SU-DHL-6 (cell line): ENCODE measurements around the gene WDPCP.

ENCODE experiments used
- H2AFZ ChIP-seq: fragments of 200-600 bp; sonication (generic); 2 replicates; pipeline ENCODE4 v1.6.1; 2014; ENCODE audit warnings: low read depth, mild to moderate bottlenecking, moderate library complexity, mixed read lengths, antibody characterized with exemption, low read length; ENCODE audit not compliant: severe bottlenecking
- H3F3A ChIP-seq: fragments of 200-600 bp; shearing (Covaris generic); 2 replicates; pipeline ENCODE4 v1.6.0; 2016; ENCODE audit warnings: antibody characterized with exemption, mild to moderate bottlenecking; ENCODE audit not compliant: insufficient read depth
- H3K27ac ChIP-seq: fragments of 200-600 bp; sonication (generic); 2 replicates; pipeline ENCODE4 v1.5.1; 2016; ENCODE audit warnings: low read depth, mild to moderate bottlenecking, low read length, moderate library complexity, mixed read lengths
- H3K27me3 ChIP-seq: fragments of 200-600 bp; sonication (generic), shearing (Covaris generic); 2 replicates; pipeline ENCODE4 v1.6.0; 2014; ENCODE audit warnings: mild to moderate bottlenecking, low read length
- H3K36me3 ChIP-seq: fragments of 200-600 bp; sonication (generic); 2 replicates; pipeline ENCODE4 v1.6.1; 2014; ENCODE audit warnings: mild to moderate bottlenecking, low read length, mixed read lengths
- H3K4me2 ChIP-seq: fragments of 300-600, 200-600 bp; shearing (Covaris generic), sonication (generic); 2 replicates; pipeline ENCODE4 v1.6.0; 2014; ENCODE audit warnings: low read length, low read depth, mild to moderate bottlenecking; ENCODE audit not compliant: poor library complexity, severe bottlenecking
- H3K4me3 ChIP-seq: fragments of 200-600 bp; sonication (generic); 2 replicates; pipeline ENCODE4 v1.5.1; 2014; ENCODE audit warnings: antibody characterized with exemption, low read length, mild to moderate bottlenecking, mixed read lengths; ENCODE audit not compliant: insufficient read depth, poor library complexity, severe bottlenecking
- H3K79me2 ChIP-seq: fragments of 200-600 bp; sonication (generic); 2 replicates; pipeline ENCODE4 v1.6.1; 2014; ENCODE audit warnings: mild to moderate bottlenecking, low read length, moderate library complexity; ENCODE audit not compliant: insufficient read depth
- H3K9ac ChIP-seq: fragments of 200-600 bp; sonication (generic); 2 replicates; pipeline ENCODE4 v1.7.0; 2014; ENCODE audit warnings: mild to moderate bottlenecking, low read length
- H3K9me2 ChIP-seq: fragments of 200-600 bp; sonication (generic); replicated peaks from 2 replicates; pipeline ENCODE4 v1.6.1; 2014; ENCODE audit warnings: low read length; ENCODE audit not compliant: insufficient read depth
- H3K9me3 ChIP-seq: fragments of 200-600 bp; sonication (generic); 2 replicates; pipeline ENCODE4 v1.6.1; 2014; ENCODE audit warnings: low read length, mixed read lengths; ENCODE audit not compliant: insufficient read depth
- H4K20me1 ChIP-seq: fragments of 200-600 bp; sonication (generic); 2 replicates; pipeline ENCODE4 v1.6.1; 2014; ENCODE audit warnings: low read depth, mild to moderate bottlenecking, antibody characterized with exemption, low read length, moderate library complexity, mixed read lengths
- CTCF ChIP-seq: fragments of 200-600 bp; sonication (generic); IDR thresholded peaks from one replicate; pipeline ENCODE4 v1.5.1; 2017; ENCODE audit warnings: antibody characterized with exemption, mild to moderate bottlenecking, low read length, moderate library complexity; ENCODE audit not compliant: insufficient read depth, poor library complexity, severe bottlenecking
- EZH2phosphoT487 ChIP-seq: fragments of 200-600 bp; sonication (generic), shearing (Covaris generic); conservative IDR thresholded peaks from 2 replicates; pipeline ENCODE4 v1.6.1; 2018; ENCODE audit warnings: mild to moderate bottlenecking, antibody characterized with exemption, low read length, moderate library complexity, mixed read lengths

The WDPCP gene

GRCh38 chr2:63581298-63581961 lies 6.8 kb downstream of the WDPCP start:
- no peak overlapping the region for H3K9ac ChIP-seq
- H3K4me3 ChIP-seq: no peak overlapping the region
- H3F3A ChIP-seq: peaks cover 4% of the 10 kb centered on the region; the same call in 1 of the 2 replicates
- no peak overlapping the region for H3K27ac ChIP-seq
- H4K20me1 ChIP-seq: peaks cover 35% of the 10 kb centered on the region
- H3K27me3 ChIP-seq: no peaks in the 10 kb centered on the region
- 0 out of 2 replicates have a peak, but pooled peaks cover 5% of the 10 kb centered on the region for H3K36me3 ChIP-seq
- no peak for TF ChIP-seq CTCF
- TF ChIP-seq EZH2phosphoT487: no peak
- no peak overlapping the region for H3K4me2 ChIP-seq
- H2AFZ ChIP-seq: no peak overlapping the region
- H3K9me2 ChIP-seq: no peaks in the 10 kb centered on the region
- peaks cover 77% of the 10 kb centered on the region for H3K79me2 ChIP-seq
- no peaks in the 10 kb centered on the region for H3K9me3 ChIP-seq

DNA sequence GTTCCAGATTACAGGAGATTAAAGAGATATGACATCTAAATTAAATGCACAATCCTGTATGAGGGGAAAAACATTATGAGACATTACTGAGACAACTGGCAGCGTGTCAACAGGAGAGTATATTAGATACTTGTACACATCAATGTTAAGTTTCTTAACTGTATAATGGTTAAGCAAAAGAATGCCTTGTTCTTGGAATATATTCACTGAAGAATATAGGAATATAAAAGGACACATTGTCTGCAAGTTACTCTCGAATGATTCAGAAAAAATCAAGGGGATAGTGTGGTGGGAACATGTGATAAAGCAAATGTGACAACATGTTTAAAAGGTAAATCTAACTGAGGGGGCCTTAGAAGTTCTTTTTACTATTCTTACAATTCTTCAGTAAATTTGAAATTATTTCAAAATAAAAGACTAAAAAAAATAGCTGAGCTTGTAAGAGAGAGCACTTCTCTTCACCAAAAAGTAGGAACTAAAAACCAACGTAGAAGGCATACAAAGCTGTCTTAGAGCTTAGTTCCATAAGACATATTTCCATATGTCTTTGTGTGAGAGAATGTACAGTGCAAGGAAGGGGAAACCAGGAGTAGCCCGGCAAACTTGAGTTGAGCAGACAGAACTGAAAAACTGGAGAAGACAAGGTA lies 7.5 kb downstream of the WDPCP start:
- H3K27me3 ChIP-seq: no peaks in the 10 kb centered on the region
- H2AFZ ChIP-seq: no peak overlapping the region
- H3K9me3 ChIP-seq: no peaks in the 10 kb centered on the region
- H3F3A ChIP-seq: no peaks in the 10 kb centered on the region
- H4K20me1 ChIP-seq: peaks cover 35% of the 10 kb centered on the region
- H3K36me3 ChIP-seq: 0 out of 2 replicates have a peak, but pooled peaks cover 5% of the 10 kb centered on the region
- no peak overlapping the region for H3K27ac ChIP-seq
- no peak for TF ChIP-seq CTCF
- no peak for TF ChIP-seq EZH2phosphoT487
- peaks cover 78% of the 10 kb centered on the region for H3K79me2 ChIP-seq
- no peak overlapping the region for H3K9ac ChIP-seq
- H3K4me2 ChIP-seq: no peak overlapping the region
- H3K4me3 ChIP-seq: no peak overlapping the region
- H3K9me2 ChIP-seq: no peaks in the 10 kb centered on the region

GRCh38 chr2:63578767-63579166 lies 9.5 kb downstream of the WDPCP start:
- Histone ChIP-seq H3K4me2 (no peak overlapping the region), H2AFZ (no peak overlapping the region), H3K9me3 (no peaks in the 10 kb centered on the region; the same call in 1 of the 2 replicates), H3K9me2 (no peaks in the 10 kb centered on the region), H3K27me3 (no peaks in the 10 kb centered on the region), H3K4me3 (no peak overlapping the region), H3K9ac (no peak overlapping the region), H3K79me2 (peaks cover 80% of the 10 kb centered on the region), H4K20me1 (peaks cover 30% of the 10 kb centered on the region), H3K36me3 (0 out of 2 replicates have a peak, but pooled peaks cover 11% of the 10 kb centered on the region), H3F3A (no peaks in the 10 kb centered on the region), H3K27ac (no peak overlapping the region)
- TF ChIP-seq CTCF (no peak), EZH2phosphoT487 (no peak)
